Measurements from ENCODE around the gene KRTAP1-3. TPM values are rescaled to one million over a fixed set of nuclear protein-coding genes. Genes with fewer than 3 reads are reported as not detected.
"Not testable (repeated sequence)": the region's sequence is repeated elsewhere in the genome, so short reads cannot be mapped to it uniquely, and the experiment has no call there.

KRTAP1-3 gene
- not detected in 2 replicates for total RNA-seq

DNA sequence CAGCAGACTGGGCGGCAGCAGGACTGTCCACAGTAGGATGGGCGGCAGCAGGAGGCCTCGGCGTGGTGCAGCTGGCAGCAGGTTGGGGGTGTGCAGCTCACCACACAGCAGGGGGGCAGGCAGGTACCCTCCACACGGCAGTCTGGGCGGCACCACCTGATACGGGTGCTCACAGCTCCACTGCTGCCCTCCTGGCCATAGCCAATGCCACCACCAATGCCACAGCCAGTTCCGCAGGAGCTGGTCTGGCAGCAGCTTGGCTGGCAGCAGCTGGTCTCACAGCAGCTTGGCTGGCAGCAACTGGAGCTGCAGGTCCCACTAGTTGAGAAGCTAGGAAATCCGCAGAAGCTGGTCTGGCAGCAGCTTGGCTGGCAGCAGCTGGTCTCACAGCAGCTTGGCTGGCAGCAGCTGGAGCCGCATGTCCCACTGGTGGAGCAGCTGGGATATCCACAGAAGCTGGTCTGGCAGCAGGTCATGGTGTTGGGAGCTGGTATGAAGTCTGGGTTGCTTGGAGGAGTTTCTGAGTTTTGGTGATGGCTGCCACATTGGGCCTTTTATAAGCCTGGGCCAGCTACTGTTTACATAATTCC lies at the start of gene KRTAP1-3:
Gene KRTAP1-3 (minus strand): TSS at position 529 of the 590 bp plus-strand sequence. CDS start 53 bp downstream, at position 476.
- H3K27ac ChIP-seq (ENCODE audit: low read depth, low read length); H3K36me3 ChIP-seq (ENCODE audit: insufficient read depth, low read length); H4K20me1 ChIP-seq (ENCODE audit: insufficient read depth, low read length); H3K9me3 ChIP-seq (ENCODE audit: low read depth, low read length); H3K79me2 ChIP-seq (ENCODE audit: insufficient read depth, low read length); H3K27me3 ChIP-seq (ENCODE audit: insufficient read depth, low read length); H3K4me2 ChIP-seq (ENCODE audit: insufficient read depth, low read length); H3K4me3 ChIP-seq (ENCODE audit: insufficient read depth, low read length): not testable (repeated sequence)
- DNase-seq (ENCODE audit: insufficient read length, low spot score, missing footprints) = peak; percentile 45
- Histone ChIP-seq H3K4me1 (ENCODE audit: insufficient read depth, low read length) (peaks cover 16% of the 10 kb centered on the region), H2AFZ (ENCODE audit: low read length) (peak within 1 kb of the TSS; percentile 32)

DNA sequence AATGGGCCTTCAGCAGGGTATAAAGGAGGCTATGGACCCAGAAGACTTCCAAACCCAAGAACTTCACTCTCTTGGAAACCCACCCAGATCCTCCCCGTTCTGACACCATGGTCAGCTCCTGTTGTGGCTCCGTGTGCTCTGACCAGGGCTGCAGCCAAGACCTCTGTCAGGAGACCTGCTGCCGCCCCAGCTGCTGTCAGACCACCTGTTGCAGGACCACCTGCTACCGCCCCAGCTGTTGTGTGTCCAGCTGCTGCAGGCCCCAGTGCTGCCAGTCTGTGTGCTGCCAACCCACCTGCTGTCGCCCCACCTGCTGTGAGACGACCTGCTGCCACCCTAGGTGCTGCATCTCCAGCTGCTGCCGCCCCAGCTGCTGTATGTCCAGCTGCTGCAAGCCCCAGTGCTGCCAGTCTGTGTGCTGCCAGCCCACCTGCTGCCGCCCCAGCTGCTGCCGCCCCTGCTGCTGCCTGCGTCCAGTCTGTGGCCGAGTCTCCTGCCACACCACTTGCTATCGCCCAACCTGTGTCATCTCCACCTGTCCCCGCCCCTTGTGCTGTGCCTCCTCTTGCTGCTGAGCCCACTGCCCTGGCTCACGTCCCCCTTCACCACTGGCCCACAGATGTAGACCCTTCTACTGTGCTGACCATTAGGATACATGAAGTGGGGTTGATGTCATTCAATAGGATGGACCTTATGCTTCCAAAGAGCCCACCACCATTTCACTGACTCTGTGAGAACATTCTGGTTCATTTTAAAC lies 49.6 kb upstream of the KRTAP1-3 start, which contains the start of gene KRTAP4-7:
Gene KRTAP4-7 (plus strand): TSS at position 51 of the 757 bp plus-strand sequence. CDS start 57 bp downstream, at position 108.
- Histone ChIP-seq H3K27ac (ENCODE audit: low read depth, low read length) (peak within 1 kb of the TSS; percentile 23), H3K4me1 (ENCODE audit: insufficient read depth, low read length) (peaks cover 11% of the 10 kb centered on the region), H3K4me2 (ENCODE audit: insufficient read depth, low read length) (peak within 1 kb of the TSS; percentile 32)
- DNase-seq (ENCODE audit: insufficient read length, low spot score, missing footprints); H3K79me2 ChIP-seq (ENCODE audit: insufficient read depth, low read length); H3K4me3 ChIP-seq (ENCODE audit: insufficient read depth, low read length); H3K9me3 ChIP-seq (ENCODE audit: low read depth, low read length); H2AFZ ChIP-seq (ENCODE audit: low read length); H4K20me1 ChIP-seq (ENCODE audit: insufficient read depth, low read length); H3K27me3 ChIP-seq (ENCODE audit: insufficient read depth, low read length); H3K36me3 ChIP-seq (ENCODE audit: insufficient read depth, low read length): not testable (repeated sequence)

DNA sequence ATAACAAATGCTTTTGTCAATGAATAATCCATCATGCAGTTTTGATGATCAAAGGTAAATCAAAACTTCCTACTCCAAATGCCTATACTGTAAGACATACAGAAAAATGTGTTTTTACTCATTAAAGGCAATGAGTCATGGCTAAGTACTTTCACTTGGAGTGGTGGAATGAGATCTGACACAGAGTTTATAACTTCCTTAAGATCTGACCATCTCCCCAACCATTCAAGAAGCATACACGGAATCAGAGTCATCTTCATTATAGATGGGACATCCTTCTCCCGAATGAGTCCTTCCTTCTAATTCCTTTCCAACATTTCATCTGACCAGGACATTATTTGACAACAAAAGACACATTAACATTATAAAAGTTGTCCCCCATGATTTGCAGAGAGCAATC lies 48.8 kb upstream of the KRTAP1-3 start:
- H3K4me1 ChIP-seq (ENCODE audit: insufficient read depth, low read length) = peaks cover 11% of the 10 kb centered on the region
- not testable (repeated sequence) for H3K4me3 ChIP-seq (ENCODE audit: insufficient read depth, low read length); H3K79me2 ChIP-seq (ENCODE audit: insufficient read depth, low read length); H4K20me1 ChIP-seq (ENCODE audit: insufficient read depth, low read length); H2AFZ ChIP-seq (ENCODE audit: low read length); H3K9me3 ChIP-seq (ENCODE audit: low read depth, low read length); DNase-seq (ENCODE audit: insufficient read length, low spot score, missing footprints); H3K27me3 ChIP-seq (ENCODE audit: insufficient read depth, low read length); H3K36me3 ChIP-seq (ENCODE audit: insufficient read depth, low read length)
- peak overlapping the region; percentile 23 for H3K27ac ChIP-seq (ENCODE audit: low read depth, low read length)
- peak overlapping the region; percentile 32 for H3K4me2 ChIP-seq (ENCODE audit: insufficient read depth, low read length)

GRCh38 chr17:41082626-41083025 lies 48.0 kb upstream of the KRTAP1-3 start:
- no peaks in the 10 kb centered on the region for H3K9me3 ChIP-seq (ENCODE audit: low read depth, low read length)
- no peaks in the 10 kb centered on the region for H3K79me2 ChIP-seq (ENCODE audit: insufficient read depth, low read length)
- no peak overlapping the region for H3K4me3 ChIP-seq (ENCODE audit: insufficient read depth, low read length)
- peak overlapping the region; percentile 3 for H3K27ac ChIP-seq (ENCODE audit: low read depth, low read length)
- H3K27me3 ChIP-seq (ENCODE audit: insufficient read depth, low read length) = no peaks in the 10 kb centered on the region
- H3K4me2 ChIP-seq (ENCODE audit: insufficient read depth, low read length) = no peak overlapping the region
- H4K20me1 ChIP-seq (ENCODE audit: insufficient read depth, low read length) = no peaks in the 10 kb centered on the region
- H3K36me3 ChIP-seq (ENCODE audit: insufficient read depth, low read length) = no peaks in the 10 kb centered on the region
- TF ChIP-seq, protein P1, sequence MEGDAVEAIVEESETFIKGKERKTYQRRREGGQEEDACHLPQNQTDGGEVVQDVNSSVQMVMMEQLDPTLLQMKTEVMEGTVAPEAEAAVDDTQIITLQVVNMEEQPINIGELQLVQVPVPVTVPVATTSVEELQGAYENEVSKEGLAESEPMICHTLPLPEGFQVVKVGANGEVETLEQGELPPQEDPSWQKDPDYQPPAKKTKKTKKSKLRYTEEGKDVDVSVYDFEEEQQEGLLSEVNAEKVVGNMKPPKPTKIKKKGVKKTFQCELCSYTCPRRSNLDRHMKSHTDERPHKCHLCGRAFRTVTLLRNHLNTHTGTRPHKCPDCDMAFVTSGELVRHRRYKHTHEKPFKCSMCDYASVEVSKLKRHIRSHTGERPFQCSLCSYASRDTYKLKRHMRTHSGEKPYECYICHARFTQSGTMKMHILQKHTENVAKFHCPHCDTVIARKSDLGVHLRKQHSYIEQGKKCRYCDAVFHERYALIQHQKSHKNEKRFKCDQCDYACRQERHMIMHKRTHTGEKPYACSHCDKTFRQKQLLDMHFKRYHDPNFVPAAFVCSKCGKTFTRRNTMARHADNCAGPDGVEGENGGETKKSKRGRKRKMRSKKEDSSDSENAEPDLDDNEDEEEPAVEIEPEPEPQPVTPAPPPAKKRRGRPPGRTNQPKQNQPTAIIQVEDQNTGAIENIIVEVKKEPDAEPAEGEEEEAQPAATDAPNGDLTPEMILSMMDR (IDR thresholded peaks at IDR 0.05; ENCODE audit: extremely low read depth, low read depth, low read length) = no peak
- peaks cover 11% of the 10 kb centered on the region for H3K4me1 ChIP-seq (ENCODE audit: insufficient read depth, low read length)
- no peak overlapping the region for H2AFZ ChIP-seq (ENCODE audit: low read length)
- DNase-seq (ENCODE audit: insufficient read length, low spot score, missing footprints) = no peak

- Histone ChIP-seq H3K36me3 (ENCODE audit: insufficient read depth, low read length) (no peaks in the 10 kb centered on the region), H3K27ac (ENCODE audit: low read depth, low read length) (no peak overlapping the region), H3K4me2 (ENCODE audit: insufficient read depth, low read length) (no peak overlapping the region), H3K27me3 (ENCODE audit: insufficient read depth, low read length) (no peaks in the 10 kb centered on the region), H3K4me1 (ENCODE audit: insufficient read depth, low read length) (peaks cover 3% of the 10 kb centered on the region), H4K20me1 (ENCODE audit: insufficient read depth, low read length) (no peaks in the 10 kb centered on the region), H3K4me3 (ENCODE audit: insufficient read depth, low read length) (no peak overlapping the region), H2AFZ (ENCODE audit: low read length) (no peak overlapping the region), H3K9me3 (ENCODE audit: low read depth, low read length) (no peaks in the 10 kb centered on the region), H3K79me2 (ENCODE audit: insufficient read depth, low read length) (no peaks in the 10 kb centered on the region)
- no peak for DNase-seq (ENCODE audit: insufficient read length, low spot score, missing footprints)
- TF ChIP-seq, protein P1 (IDR thresholded peaks at IDR 0.05; ENCODE audit: extremely low read depth, low read depth, low read length) = no peak
Measured at GRCh38 chr17:41076788-41077187, 42.1 kb upstream of the KRTAP1-3 start.
